GM19023 (cell line): Measurements from ENCODE around the gene DRD1.
"Not testable (repeated sequence)": the region's sequence is repeated elsewhere in the genome, so short reads cannot be mapped to it uniquely, and the experiment has no call there.

Experiments used
- ATAC-seq: cut with Tn5 transposase; IDR thresholded peaks from one replicate; pipeline ENCODE4 v1.9.1; 2021; ENCODE audit warnings: mild to moderate bottlenecking, moderate library complexity; ENCODE audit not compliant: unreplicated experiment

DRD1 gene

GRCh38 chr5:175468892-175469291 lies 24.9 kb upstream of the DRD1 start:
- no peak for ATAC-seq

GRCh38 chr5:175467983-175468690 lies 24.2 kb upstream of the DRD1 start:
- ATAC-seq, result no peak

GRCh38 chr5:175466700-175467318 lies 22.8 kb upstream of the DRD1 start:
- no peak for ATAC-seq

- no peak for ATAC-seq
Observed at GRCh38 chr5:175465282-175465681, 21.3 kb upstream of the DRD1 start.

- ATAC-seq, result peak; percentile 21
Observed at GRCh38 chr5:175464942-175465233, 20.9 kb upstream of the DRD1 start.

GRCh38 chr5:175464074-175464941 lies 20.3 kb upstream of the DRD1 start:
- ATAC-seq, result peak; percentile 95

GRCh38 chr5:175463641-175464040 lies 19.7 kb upstream of the DRD1 start:
- no peak for ATAC-seq

- no peak for ATAC-seq
Observed at GRCh38 chr5:175461370-175461769, 17.4 kb upstream of the DRD1 start.

GRCh38 chr5:175460552-175460951 lies 16.6 kb upstream of the DRD1 start:
- ATAC-seq, result no peak

- no peak for ATAC-seq
Observed at GRCh38 chr5:175460126-175460525, 16.1 kb upstream of the DRD1 start.

- peak; percentile 88 for ATAC-seq
Observed at GRCh38 chr5:175457466-175457865, 13.5 kb upstream of the DRD1 start.

- no peak for ATAC-seq
Observed at GRCh38 chr5:175456105-175456742, 12.2 kb upstream of the DRD1 start.

- ATAC-seq, result not testable (repeated sequence)
Observed at GRCh38 chr5:175454338-175454737, 10.4 kb upstream of the DRD1 start.

- no peak for ATAC-seq
Observed at GRCh38 chr5:175452166-175452565, 8.2 kb upstream of the DRD1 start.

- no peak for ATAC-seq
Observed at GRCh38 chr5:175448276-175448675, 4.3 kb upstream of the DRD1 start.

- ATAC-seq, result no peak
Observed at GRCh38 chr5:175447571-175447970, 3.6 kb upstream of the DRD1 start.

GRCh38 chr5:175446378-175446777 lies 2.4 kb upstream of the DRD1 start:
- ATAC-seq, result not testable (repeated sequence)

GRCh38 chr5:175444905-175445456 lies 999 bp upstream of the DRD1 start:
- ATAC-seq, result no peak

- no peak for ATAC-seq
Observed at GRCh38 chr5:175443514-175444059, 395 bp downstream of the DRD1 start.

- ATAC-seq, result no peak
Observed at GRCh38 chr5:175438234-175438857, 5.6 kb downstream of the DRD1 start.
